Germinal center (tissue), 1 donor: Measurements from ENCODE around the gene TNFAIP8L3.
A peak's percentile ranks its signal among the peaks of the same experiment; 100 is the strongest.
"Not testable (repeated sequence)": the region's sequence is repeated elsewhere in the genome, so short reads cannot be mapped to it uniquely, and the experiment has no call there.

Experiments used
- DNase-seq: peaks from one replicate; pipeline ENCODE4 v3.0.0; 2012; ENCODE audit warnings: mixed read lengths, low spot score

TNFAIP8L3 gene

GRCh38 chr15:51094606-51095569, at the start of gene TNFAIP8L3:
TNFAIP8L3 (minus strand) TSS chr15:51094906; CDS start chr15:51094595, 311 bp downstream.
- DNase-seq, result peak; percentile 32

DNA sequence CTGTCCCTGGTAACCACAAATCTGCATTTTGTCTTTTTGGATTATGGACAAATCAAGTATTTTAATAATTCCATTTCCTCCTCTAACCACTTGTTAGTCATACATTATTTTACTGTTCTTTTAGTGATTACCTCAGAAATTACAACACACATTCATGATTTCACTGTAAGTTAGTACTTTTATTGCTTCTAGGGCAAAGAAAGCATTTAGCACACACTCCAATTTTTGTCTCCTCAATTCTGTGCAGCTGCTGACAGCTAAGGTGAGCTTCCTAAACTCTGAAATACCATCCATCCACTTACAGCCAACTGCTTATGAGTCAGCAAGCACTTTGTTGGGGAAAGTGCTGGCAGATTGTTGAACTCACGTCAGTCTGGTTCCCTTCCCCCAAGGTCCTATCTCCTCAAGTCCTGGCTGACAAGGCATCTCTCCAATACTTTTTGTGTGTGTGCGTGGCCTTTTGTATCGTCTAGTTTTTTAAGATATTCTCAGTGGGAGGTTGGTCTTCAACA, 49.4 kb upstream of the TNFAIP8L3 start:
- DNase-seq, result no peak

DNA sequence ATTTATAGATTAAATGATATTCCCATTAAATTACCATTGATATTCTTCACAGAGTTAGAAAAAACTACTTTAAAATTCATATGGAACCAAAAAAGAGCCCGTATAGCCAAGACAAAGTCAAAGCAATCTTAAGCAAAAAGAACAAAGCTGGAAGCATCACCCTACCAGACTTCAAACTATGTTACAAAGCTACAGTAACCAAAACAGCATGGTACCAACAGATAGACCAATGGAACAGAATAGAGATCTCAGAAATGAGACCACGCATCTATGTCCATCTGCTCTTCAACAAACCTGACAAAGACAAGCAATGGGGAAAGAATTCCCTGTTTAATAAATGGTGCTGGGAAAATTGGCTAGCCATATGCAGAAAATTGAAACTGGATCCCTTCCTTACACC, 45.6 kb upstream of the TNFAIP8L3 start:
- DNase-seq, result not testable (repeated sequence)

GRCh38 chr15:51139091-51139490, 44.4 kb upstream of the TNFAIP8L3 start:
- no peak for DNase-seq

- DNase-seq, result no peak
These were observed 43.2 kb upstream of the TNFAIP8L3 start for GRCh38 chr15:51137880-51138430.

DNA sequence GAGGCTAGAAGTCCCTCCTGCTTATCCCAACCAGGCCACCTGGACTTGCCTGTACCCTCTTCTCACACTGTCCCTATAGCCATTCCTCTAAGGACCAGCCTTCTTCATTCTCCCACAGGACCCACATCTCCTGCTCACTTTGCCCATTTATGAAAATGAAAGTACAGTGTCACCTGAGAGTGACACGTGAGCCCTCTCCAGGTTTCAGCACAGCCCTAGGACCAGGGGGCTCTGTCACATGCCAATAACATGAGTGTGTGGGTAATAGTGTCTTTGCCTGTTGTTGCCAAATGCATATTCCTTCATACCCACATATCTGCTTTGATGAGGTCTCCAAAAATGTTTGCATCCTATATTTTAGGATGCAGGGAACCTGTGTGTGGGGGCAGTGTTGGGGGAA, 42.3 kb upstream of the TNFAIP8L3 start:
- DNase-seq, result no peak

DNA sequence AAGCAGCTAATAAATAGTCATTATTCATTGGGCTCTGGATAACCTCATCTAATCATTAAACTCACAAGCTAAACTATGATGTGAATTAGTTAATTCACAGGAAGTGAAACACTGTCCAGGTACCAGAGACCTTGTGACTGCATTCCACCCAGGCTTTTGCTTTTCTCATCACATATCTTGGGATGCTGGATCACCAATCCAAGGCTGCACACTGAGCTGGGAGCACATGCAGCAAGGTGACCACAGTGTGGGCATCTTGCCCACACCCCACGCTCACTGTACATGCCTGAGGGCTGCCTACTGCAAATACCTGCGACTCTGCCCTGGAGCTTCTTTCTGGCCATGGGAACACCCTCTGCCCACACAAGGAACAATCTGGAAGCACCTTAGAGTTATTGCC, 40.6 kb upstream of the TNFAIP8L3 start:
- DNase-seq, result no peak

- no peak for DNase-seq
These were observed 39.9 kb upstream of the TNFAIP8L3 start for GRCh38 chr15:51134416-51135199.

DNA sequence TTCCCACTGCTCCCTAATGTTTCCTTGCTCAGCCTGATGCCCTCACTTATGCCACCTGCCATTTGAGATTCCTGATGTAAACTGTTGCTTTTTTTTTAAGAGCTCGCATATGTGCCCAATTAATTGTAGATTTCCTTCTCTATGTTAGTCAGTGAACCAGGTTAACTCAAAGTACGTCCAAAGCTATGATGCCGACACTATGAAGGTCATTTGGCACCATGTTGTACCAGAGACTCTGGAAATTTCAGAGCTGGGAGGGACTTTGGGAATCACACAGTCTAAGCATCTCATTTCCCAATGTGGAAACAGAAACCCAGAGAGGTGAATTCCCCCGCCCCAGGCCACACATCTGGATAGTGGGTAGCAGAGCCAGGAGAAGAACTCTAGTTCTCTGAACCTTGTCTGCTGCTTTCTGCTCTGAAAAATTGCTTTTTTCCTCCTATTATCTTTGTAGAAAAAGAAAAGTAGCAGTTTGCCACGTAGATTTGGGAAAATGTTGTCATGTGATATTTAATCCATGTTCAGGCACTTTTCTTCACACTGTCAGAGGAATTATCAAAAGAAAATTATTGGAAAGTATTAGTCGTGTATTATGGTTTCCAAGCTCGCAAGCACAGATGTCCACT, 38.5 kb upstream of the TNFAIP8L3 start:
- no peak for DNase-seq

DNA sequence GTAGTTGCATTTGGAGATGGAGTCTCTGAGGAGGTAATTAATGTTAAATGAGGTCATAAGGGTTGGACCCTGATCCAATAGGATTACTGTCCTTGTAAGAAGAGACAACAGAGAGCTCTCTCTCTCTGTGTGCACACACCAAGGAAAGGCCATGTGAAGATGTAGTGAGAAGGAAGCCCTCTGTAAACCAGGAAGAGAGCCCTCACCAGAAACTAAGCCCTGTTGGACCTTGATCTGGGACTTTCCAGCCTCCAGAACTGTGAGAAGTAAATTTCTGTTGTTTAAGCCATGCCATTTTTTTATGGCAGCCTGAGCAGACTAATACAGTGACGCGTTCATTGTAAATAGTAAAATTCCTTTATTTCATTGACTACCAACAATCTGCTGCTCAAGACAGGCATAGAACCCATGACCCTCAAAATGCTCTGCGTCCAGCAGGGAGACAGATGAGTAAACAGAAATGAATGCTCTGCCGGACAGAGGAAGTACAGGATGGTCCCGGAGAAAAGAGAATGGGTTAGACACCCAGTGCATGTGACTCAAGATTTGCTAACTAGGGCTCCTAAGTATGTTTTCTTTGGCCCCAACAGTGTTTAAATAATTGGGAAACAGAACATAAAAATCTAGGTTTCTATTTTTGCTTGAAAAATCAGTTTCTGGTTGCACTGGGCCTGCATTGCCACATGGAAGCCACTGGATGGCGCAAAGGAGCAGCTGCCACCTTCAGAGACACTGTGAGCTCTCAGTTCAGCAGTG, 37.9 kb upstream of the TNFAIP8L3 start:
- peak; percentile 33 for DNase-seq

GRCh38 chr15:51131596-51132290, 37.0 kb upstream of the TNFAIP8L3 start:
- no peak for DNase-seq

DNA sequence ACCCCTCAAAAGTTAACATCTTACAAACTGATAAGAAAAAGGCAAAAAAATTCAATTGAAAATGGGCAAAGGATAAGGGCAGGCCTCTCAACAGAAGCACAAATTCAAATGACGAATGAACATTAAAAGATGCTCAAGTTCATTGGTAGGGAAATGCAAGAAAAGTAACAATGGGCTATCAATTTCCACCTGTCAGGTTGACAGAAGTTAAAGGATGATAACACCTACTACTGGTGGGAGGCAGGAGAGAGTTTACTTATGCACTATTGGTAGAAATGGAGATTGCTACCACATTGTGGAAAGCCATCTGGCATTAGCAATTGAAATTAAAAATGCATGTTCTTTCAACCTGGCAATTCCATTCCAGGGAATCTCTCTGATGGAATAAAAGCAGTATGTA, 35.6 kb upstream of the TNFAIP8L3 start:
- DNase-seq, result no peak

GRCh38 chr15:51129535-51130188, 35.0 kb upstream of the TNFAIP8L3 start:
- no peak for DNase-seq

GRCh38 chr15:51128701-51129100, 34.0 kb upstream of the TNFAIP8L3 start:
- DNase-seq, result no peak

DNA sequence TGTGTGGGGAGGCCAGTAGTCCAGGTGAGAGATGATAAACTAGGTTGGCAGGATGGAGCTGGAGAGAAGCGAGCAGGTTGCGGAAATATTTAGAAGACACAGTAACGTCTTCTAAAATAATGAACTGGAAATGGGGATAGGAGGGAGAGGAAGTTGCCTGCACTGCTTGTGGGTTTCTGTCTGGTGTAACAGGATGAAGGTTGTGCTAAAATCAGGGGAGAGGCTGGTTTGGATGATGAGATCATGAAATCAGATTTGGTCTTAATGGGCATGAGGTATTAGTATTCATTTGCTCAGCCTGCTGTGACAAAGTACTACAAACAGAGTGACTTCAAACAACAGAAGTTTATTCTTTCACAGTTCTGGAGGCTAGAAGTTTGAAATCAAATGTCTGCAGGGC, 32.1 kb upstream of the TNFAIP8L3 start:
- no peak for DNase-seq

GRCh38 chr15:51123002-51123401, 28.3 kb upstream of the TNFAIP8L3 start:
- not testable (repeated sequence) for DNase-seq

DNA sequence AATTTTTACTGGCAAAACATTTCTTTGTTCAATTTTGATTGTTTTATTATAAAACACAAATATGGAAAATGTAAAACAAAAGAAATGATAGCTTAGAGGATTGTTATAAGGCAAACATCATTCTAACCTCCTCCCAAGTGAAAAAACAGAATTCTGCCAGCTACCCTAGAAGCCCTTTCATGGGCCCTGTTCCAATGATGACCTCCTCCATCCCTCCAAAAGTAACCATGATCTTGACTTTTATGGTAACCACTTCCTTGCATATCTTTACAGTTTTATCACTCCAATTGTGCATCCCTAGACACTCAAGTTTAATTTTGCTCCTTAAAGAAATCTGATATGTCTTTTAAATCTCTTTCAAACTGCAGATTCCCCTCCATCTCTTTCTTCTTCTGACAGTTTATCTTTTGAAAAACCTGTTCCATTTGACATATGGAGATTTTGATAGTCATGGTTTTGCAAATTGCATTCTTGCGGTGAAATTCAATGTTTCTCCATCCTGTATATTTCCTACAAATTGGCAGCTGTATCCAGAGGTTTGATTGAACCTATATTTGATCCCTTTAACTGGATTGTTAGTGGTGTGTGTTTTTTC, 27.0 kb upstream of the TNFAIP8L3 start:
- no peak for DNase-seq

- no peak for DNase-seq
These were observed 26.4 kb upstream of the TNFAIP8L3 start for GRCh38 chr15:51121118-51121517.

GRCh38 chr15:51119120-51119519, 24.4 kb upstream of the TNFAIP8L3 start:
- no peak for DNase-seq

DNA sequence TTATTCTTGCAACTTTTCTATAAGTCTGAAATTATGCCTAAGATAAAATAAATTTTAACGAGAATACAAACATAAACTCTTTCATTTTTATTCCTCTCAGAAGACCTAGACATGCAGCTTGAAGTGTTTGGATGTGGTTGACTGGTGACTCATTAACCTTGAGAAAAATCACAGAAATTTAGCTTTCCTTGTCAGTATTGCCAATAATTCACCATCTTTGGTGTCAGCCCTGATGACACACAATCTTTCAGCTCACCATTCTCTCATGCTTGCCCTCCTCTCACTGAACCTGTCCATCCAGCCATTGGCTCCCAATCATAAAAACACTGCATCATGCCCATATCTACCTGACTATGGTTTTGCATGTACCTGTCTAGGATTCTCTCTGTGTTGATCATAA, 22.6 kb upstream of the TNFAIP8L3 start:
- no peak for DNase-seq
